Suppressor macrophage treated with lipopolysaccharide for 1 hour (primary cell): Measurements from ENCODE around the gene MAPT.
"Not testable (repeated sequence)": the region's sequence is repeated elsewhere in the genome, so short reads cannot be mapped to it uniquely, and the experiment has no call there.

Experiments
- DNase-seq, 3 donors: peaks; one replicate each; pipeline ENCODE4 v3.0.0-alpha.2; 2020 to 2022

The MAPT gene

DNA sequence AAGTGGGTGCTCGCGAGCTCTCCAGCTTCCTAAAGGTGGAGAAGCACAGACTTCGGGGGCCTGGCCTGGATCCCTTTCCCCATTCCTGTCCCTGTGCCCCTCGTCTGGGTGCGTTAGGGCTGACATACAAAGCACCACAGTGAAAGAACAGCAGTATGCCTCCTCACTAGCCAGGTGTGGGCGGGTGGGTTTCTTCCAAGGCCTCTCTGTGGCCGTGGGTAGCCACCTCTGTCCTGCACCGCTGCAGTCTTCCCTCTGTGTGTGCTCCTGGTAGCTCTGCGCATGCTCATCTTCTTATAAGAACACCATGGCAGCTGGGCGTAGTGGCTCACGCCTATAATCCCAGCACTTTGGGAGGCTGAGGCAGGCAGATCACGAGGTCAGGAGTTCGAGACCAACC is 102.8 kb downstream of the MAPT start:
- DNase-seq = no peak

DNA sequence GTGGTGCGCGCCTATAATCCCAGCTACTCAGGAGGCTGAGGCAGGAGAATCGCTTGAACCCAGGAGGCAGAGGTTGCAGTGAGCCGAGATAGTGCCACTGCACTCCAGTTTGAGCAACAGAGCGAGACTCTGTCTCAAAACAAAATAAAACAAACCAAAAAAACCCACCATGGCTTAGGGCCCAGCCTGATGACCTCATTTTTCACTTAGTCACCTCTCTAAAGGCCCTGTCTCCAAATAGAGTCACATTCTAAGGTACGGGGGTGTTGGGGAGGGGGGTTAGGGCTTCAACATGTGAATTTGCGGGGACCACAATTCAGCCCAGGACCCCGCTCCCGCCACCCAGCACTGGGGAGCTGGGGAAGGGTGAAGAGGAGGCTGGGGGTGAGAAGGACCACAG is 103.3 kb downstream of the MAPT start:
- no peak for DNase-seq

GRCh38 chr17:45998987-45999899 is 104.9 kb downstream of the MAPT start, which contains the start of gene STH:
Gene STH (plus strand): TSS chr17:45999250. CDS start chr17:45999280, 30 bp downstream.
- no peak for DNase-seq

DNA sequence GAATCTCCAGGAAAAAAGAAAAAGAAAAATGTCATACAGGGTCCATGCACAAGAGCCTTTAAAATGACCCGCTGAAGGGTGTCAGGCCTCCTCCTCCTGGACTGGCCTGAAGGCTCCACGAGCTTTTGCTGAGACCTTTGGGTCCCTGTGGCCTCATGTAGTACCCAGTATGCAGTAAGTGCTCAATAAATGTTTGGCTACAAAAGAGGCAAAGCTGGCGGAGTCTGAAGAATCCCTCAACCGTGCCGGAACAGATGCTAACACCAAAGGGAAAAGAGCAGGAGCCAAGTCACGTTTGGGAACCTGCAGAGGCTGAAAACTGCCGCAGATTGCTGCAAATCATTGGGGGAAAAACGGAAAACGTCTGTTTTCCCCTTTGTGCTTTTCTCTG is 105.5 kb downstream of the MAPT start:
- DNase-seq = no peak

GRCh38 chr17:46000292-46000691 is 105.9 kb downstream of the MAPT start:
- DNase-seq = no peak

GRCh38 chr17:46000757-46001156 is 106.4 kb downstream of the MAPT start:
- no peak for DNase-seq

DNA sequence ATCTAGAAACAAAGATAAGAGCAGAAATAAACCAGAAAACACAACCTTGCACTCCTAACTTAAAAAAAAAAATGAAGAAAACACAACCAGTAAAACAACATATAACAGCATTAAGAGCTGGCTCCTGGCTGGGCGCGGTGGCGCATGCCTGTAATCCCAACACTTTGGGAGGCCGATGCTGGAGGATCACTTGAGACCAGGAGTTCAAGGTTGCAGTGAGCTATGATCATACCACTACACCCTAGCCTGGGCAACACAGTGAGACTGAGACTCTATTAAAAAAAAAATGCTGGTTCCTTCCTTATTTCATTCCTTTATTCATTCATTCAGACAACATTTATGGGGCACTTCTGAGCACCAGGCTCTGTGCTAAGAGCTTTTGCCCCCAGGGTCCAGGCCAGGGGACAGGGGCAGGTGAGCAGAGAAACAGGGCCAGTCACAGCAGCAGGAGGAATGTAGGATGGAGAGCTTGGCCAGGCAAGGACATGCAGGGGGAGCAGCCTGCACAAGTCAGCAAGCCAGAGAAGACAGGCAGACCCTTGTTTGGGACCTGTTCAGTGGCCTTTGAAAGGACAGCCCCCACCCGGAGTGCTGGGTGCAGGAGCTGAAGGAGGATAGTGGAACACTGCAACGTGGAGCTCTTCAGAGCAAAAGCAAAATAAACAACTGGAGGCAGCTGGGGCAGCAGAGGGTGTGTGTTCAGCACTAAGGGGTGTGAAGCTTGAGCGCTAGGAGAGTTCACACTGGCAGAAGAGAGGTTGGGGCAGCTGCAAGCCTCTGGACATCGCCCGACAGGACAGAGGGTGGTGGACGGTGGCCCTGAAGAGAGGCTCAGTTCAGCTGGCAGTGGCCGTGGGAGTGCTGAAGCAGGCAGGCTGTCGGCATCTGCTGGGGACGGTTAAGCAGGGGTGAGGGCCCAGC is 107.3 kb downstream of the MAPT start:
- no peak for DNase-seq

DNA sequence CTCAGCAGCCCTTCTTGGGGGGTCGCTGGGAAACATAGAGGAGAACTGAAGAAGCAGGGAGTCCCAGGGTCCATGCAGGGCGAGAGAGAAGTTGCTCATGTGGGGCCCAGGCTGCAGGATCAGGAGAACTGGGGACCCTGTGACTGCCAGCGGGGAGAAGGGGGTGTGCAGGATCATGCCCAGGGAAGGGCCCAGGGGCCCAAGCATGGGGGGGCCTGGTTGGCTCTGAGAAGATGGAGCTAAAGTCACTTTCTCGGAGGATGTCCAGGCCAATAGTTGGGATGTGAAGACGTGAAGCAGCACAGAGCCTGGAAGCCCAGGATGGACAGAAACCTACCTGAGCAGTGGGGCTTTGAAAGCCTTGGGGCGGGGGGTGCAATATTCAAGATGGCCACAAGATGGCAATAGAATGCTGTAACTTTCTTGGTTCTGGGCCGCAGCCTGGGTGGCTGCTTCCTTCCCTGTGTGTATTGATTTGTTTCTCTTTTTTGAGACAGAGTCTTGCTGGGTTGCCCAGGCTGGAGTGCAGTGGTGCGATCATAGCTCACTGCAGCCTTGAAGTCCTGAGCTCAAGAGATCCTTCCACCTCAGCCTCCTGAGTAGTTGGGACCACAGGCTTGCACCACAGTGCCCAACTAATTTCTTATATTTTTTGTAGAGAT is 108.1 kb downstream of the MAPT start:
- peak; percentile 53 to 80 (median 77) for DNase-seq

DNA sequence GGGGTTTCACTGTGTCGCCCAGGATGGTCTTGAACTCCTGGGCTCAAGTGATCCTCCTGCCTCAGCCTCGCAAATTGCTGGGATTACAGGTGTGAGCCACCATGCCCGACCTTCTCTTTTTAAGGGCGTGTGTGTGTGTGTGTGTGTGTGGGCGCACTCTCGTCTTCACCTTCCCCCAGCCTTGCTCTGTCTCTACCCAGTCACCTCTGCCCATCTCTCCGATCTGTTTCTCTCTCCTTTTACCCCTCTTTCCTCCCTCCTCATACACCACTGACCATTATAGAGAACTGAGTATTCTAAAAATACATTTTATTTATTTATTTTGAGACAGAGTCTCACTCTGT is 108.6 kb downstream of the MAPT start:
- no peak for DNase-seq

DNA sequence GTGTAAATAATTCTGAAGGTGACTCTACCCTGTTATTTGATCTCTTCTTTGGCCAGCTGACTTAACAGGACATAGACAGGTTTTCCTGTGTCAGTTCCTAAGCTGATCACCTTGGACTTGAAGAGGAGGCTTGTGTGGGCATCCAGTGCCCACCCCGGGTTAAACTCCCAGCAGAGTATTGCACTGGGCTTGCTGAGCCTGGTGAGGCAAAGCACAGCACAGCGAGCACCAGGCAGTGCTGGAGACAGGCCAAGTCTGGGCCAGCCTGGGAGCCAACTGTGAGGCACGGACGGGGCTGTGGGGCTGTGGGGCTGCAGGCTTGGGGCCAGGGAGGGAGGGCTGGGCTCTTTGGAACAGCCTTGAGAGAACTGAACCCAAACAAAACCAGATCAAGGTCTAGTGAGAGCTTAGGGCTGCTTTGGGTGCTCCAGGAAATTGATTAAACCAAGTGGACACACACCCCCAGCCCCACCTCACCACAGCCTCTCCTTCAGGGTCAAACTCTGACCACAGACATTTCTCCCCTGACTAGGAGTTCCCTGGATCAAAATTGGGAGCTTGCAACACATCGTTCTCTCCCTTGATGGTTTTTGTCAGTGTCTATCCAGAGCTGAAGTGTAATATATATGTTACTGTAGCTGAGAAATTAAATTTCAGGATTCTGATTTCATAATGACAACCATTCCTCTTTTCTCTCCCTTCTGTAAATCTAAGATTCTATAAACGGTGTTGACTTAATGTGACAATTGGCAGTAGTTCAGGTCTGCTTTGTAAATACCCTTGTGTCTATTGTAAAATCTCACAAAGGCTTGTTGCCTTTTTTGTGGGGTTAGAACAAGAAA is 109.8 kb downstream of the MAPT start:
- DNase-seq = no peak

- DNase-seq = not testable (repeated sequence)
Measured at GRCh38 chr17:46006082-46006481, 111.7 kb downstream of the MAPT start.

DNA sequence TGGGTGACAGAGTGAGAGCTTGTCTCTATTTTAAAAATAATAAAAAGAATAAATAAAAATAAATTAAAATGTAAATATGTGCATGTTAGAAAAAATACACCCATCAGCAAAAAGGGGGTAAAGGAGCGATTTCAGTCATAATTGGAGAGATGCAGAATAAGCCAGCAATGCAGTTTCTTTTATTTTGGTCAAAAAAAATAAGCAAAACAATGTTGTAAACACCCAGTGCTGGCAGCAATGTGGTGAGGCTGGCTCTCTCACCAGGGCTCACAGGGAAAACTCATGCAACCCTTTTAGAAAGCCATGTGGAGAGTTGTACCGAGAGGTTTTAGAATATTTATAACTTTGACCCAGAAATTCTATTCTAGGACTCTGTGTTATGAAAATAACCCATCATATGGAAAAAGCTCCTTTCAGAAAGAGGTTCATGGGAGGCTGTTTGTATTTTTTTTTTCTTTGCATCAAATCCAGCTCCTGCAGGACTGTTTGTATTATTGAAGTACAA is 113.2 kb downstream of the MAPT start:
- DNase-seq = no peak

DNA sequence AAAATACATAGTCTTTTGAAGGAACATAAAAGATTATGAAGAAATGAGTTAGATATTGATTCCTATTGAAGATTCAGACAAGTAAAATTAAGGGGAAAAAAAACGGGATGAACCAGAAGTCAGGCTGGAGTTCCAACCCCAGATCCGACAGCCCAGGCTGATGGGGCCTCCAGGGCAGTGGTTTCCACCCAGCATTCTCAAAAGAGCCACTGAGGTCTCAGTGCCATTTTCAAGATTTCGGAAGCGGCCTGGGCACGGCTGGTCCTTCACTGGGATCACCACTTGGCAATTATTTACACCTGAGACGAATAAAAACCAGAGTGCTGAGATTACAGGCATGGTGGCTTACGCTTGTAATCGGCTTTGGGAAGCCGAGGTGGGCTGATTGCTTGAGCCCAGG is 114.2 kb downstream of the MAPT start:
- no peak for DNase-seq

DNA sequence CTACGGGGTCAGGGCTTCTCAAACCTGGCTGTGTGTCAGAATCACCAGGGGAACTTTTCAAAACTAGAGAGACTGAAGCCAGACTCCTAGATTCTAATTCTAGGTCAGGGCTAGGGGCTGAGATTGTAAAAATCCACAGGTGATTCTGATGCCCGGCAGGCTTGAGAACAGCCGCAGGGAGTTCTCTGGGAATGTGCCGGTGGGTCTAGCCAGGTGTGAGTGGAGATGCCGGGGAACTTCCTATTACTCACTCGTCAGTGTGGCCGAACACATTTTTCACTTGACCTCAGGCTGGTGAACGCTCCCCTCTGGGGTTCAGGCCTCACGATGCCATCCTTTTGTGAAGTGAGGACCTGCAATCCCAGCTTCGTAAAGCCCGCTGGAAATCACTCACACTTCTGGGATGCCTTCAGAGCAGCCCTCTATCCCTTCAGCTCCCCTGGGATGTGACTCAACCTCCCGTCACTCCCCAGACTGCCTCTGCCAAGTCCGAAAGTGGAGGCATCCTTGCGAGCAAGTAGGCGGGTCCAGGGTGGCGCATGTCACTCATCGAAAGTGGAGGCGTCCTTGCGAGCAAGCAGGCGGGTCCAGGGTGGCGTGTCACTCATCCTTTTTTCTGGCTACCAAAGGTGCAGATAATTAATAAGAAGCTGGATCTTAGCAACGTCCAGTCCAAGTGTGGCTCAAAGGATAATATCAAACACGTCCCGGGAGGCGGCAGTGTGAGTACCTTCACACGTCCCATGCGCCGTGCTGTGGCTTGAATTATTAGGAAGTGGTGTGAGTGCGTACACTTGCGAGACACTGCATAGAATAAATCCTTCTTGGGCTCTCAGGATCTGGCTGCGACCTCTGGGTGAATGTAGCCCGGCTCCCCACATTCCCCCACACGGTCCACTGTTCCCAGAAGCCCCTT is 115.6 kb downstream of the MAPT start:
- no peak for DNase-seq

DNA sequence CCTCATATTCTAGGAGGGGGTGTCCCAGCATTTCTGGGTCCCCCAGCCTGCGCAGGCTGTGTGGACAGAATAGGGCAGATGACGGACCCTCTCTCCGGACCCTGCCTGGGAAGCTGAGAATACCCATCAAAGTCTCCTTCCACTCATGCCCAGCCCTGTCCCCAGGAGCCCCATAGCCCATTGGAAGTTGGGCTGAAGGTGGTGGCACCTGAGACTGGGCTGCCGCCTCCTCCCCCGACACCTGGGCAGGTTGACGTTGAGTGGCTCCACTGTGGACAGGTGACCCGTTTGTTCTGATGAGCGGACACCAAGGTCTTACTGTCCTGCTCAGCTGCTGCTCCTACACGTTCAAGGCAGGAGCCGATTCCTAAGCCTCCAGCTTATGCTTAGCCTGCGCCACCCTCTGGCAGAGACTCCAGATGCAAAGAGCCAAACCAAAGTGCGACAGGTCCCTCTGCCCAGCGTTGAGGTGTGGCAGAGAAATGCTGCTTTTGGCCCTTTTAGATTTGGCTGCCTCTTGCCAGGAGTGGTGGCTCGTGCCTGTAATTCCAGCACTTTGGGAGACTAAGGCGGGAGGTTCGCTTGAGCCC is 116.3 kb downstream of the MAPT start:
- no peak for DNase-seq

GRCh38 chr17:46011711-46012505 is 117.6 kb downstream of the MAPT start:
- DNase-seq = no peak

DNA sequence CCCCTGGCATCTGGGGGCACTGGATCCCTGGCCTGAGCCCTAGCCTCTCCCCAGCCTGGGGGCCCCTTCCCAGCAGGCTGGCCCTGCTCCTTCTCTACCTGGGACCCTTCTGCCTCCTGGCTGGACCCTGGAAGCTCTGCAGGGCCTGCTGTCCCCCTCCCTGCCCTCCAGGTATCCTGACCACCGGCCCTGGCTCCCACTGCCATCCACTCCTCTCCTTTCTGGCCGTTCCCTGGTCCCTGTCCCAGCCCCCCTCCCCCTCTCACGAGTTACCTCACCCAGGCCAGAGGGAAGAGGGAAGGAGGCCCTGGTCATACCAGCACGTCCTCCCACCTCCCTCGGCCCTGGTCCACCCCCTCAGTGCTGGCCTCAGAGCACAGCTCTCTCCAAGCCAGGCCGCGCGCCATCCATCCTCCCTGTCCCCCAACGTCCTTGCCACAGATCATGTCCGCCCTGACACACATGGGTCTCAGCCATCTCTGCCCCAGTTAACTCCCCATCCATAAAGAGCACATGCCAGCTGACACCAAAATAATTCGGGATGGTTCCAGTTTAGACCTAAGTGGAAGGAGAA is 118.2 kb downstream of the MAPT start:
- DNase-seq = no peak

DNA sequence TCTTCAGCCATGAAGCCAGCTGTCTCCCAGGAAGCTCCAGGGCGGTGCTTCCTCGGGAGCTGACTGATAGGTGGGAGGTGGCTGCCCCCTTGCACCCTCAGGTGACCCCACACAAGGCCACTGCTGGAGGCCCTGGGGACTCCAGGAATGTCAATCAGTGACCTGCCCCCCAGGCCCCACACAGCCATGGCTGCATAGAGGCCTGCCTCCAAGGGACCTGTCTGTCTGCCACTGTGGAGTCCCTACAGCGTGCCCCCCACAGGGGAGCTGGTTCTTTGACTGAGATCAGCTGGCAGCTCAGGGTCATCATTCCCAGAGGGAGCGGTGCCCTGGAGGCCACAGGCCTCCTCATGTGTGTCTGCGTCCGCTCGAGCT is 118.8 kb downstream of the MAPT start:
- DNase-seq = no peak

GRCh38 chr17:46013502-46014165 is 119.3 kb downstream of the MAPT start:
- DNase-seq = no peak
